ENCODE measurements around the gene TMSB10.
"Not testable (repeated sequence)": the region's sequence is repeated elsewhere in the genome, so short reads cannot be mapped to it uniquely, and the experiment has no call there.

Gene TMSB10

DNA sequence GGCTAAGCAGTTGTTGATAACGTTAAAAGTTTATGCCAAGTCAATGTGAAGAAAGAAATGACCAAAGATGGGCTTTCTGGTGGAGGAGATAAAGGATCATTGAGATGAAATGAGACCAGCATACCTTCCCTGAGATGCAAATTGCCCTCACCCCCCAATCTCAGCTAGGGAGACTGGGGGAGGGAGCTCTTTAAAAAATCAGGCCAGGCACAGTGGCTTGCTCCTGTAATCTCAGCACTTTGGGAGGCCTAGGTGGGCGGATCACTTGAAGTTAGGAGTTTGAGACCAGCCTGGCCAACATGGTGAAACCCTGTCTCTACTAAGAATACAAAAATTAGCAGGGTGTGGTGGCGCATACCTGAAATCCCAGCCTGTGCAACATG, 34.6 kb downstream of the TMSB10 start:
- no peak for DNase-seq

DNA sequence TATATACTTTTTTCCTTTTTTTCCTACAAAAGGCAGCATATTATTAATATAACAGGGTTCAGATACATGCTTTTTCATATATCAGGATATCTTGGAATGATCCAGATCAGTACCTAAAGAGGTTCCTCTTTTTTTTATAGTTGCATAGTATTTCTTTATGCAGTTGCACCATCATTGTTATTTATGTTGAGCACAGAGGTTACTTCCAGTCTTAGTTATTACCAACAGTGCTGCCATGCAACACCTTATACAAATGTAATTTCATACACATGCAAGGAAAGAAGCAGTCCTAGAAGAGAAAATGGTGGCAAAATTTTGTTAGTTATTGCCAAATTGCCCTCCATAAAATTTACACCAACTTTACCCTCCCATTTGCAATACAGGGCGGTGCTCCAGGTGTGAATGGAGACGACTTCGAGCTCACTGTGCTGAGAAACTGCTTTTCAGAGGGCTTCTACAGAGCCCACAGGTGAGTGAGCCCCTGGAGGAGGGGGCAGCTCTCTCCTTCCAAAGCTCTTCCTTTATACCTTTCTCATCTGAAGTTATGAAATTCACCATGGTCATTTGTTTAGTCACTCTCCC, 35.5 kb downstream of the TMSB10 start:
- DNase-seq, result no peak

DNA sequence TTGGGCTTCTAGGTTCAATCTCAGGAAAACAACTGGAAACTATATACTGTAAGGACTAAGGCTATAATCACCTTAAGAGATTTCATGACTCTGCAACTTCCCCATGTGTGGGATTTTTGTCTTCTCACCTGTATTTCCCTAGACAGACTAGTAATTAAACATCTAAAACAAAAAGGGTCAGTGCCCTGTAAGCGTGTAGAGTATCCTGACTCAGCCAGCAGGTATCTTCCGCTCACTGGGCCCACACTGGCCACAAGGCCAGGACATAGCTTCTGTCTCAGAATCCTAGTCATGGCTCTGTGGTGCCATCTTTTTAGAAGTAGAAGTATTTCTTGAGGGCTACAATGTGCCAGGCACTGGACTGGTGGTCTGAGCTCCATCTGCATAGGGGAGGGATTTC, 36.7 kb downstream of the TMSB10 start:
- no peak for DNase-seq

DNA sequence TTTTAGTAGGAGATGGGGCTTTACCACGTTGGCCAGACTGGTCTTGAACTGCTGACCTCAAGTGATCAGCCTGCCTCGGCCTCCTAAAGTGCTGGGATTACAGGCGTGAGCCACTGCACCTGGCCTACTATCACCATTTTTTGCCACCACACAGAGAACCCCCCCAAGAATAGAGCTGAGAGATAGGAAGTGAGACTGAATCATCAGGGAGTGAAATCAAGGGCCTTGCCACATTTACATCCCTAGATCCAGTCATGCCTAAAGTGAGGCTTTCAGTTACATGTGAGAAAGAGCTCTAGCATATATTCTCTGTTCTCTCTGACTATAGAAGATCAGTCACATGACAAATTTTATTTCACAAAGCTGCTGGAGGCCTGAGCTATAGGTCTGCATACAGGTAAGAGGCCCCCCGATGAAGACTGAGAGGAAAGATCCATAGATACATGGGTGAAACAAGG, 37.5 kb downstream of the TMSB10 start:
- no peak for DNase-seq

DNA sequence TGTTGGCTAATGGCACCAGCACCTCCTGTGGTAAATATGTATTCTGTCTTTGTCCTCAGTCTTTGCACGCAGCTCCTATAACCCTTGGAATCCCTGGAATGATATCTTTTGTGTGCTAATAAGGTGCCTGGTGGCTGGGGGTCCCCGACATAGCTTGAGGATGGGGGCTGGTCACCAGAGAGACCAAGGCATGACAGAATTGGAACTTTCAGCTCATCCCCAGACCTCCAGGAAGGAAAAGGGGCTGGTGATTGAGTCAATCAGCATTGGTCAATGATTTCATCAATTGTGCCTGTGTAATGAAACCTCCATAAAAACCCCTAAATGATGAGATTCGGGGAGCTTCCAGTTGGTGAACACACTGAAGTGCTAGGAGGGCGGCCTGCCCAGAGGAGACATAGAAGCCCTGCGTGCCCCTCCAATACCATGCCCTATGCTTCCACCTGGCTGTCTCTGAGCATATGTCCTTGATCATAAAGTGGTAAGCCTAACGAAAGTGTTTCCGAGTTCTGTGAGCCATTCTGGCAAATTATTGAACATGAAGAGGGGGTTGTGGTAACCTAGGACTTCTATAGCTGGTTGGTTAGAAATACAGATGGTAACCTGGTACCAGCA, 38.9 kb downstream of the TMSB10 start:
- no peak for DNase-seq

DNA sequence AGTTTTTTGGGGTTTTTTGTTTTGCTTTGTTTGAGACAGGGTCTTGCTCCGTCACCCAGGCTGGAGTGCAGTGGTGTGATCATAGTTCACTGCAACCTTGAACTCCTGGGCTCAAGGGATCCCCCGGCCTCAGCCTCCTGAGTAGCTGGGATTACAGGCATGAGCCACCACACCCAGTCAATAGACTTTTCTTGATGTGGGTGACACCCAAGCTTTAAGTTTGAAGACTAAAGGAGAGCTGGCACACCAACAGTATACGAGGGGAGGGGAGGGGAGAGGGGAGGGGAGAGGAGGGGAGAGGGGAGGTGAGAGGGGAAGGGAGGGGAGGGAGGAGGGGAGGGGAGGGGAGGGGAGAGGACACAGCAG, 40.4 kb downstream of the TMSB10 start:
- not testable (repeated sequence) for DNase-seq

DNA sequence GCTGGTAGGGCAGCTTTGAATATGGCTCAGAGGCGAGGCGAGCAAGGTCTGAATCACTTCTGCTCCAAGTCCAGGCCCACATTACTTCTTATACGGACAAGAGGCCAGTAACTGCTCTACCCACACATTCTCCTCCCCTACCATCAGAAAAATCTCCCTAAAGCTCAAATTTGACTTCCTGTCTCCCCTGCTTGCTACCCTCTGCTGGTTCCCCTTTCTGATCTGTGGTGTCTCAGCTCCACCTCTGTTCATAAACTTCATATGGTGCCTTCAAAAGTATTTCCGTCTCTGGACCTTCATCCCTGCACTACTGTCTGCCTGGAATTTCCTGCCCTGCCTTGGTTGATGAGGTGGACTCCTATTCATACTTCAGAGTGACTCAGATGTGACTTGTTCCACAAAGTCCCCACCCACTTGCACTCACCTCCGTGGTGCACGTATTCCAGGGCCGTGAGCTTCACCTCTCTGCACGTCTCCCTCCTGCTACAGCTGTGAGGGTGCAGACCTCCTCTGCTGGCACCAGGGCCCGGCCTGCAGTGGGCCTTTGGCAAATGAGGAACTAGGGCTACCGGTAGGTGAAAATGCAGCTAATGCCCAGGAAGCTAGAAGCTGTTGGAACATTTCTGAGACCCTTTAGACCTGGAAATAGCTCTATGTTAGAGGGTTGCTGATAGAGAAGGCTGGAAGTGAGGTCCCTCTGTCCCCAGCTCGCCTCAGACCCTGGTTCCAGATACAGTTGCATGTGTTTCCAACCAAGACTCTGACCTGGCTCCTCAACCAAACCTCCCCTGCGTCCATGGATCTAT, 41.0 kb downstream of the TMSB10 start:
- DNase-seq, result no peak

DNA sequence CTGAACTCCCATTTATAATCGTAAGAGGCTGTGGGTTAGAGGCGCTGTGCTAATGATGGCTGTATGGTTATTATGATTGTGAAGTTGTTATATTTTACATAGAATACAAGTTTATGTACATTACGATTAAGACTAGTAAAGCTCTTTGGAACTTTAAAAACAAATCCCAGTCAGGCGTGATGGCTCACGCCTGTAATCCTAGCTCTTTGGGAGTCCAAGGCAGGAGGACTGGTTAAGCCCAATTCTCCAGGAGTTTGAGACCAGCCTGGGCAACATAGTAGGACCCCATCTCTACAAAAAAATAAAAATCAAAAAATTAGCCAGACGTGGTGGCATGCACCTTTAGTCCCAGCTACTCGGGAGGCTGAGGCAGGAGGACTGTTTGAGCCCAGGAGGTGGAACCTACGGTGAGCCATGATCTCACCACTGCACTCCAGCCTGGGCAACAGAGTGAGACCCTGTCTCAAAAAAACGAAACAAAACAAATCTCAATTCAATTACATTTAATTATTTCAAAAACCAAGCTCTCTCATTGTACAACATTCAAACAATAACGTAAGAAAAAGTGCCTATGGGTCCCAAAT, 41.6 kb downstream of the TMSB10 start:
- DNase-seq, result no peak

DNA sequence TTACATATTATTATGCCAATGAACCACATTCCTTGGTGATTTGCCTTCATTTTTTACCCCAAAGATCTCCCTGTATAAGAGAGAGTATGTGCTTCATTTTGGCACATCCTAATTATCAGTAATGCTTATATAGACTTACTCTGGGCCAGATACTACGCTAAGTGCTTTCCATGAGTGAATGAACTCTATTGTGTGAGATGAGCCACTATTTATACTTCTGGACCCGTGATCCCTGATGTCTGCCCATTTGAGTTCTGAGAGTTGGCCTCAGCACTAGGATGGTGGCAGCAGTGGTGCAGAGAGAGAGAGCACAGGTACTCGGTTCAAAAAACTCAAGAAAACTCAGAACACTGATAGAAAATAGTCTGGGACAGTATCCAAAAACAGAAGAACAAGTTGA, 48.1 kb downstream of the TMSB10 start:
- DNase-seq, result no peak

DNA sequence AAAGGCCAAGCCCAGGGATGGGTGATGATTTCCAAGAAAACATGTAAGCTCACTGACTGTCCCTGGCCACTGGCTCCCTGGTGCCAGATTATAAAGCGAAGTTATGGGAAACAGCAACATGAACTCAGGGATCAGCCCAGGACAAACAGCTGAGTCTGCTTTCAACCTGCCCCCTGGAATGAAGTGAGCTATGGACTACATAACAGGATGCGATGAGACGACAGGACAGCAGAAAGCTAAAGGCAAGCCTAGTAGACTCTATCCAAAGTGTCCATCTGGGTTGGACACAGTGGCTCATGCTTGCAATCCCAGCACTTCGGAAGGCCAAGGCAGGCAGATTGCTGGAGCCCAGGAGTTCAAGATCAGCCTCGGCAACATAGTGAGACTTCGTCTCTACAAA, 48.9 kb downstream of the TMSB10 start:
- DNase-seq, result no peak
